GM12878 (cell line): ENCODE results near the gene TMEM184C. TPM values are rescaled to one million over a fixed set of nuclear protein-coding genes. Genes with fewer than 3 reads are reported as not detected.

Source experiments
- CBX5 ChIP-seq: sonication (generic); IDR thresholded peaks from 2 replicates; pipeline ENCODE4 v1.6.1; 2016; ENCODE audit warnings: low read depth, moderate library complexity, mild to moderate bottlenecking, inconsistent platforms
- NFIC ChIP-seq: IDR thresholded peaks from 2 replicates; pipeline ENCODE4 v1.6.1; 2012; ENCODE audit warnings: low read depth, mild to moderate bottlenecking, inconsistent platforms, low read length, moderate library complexity
- SREBF1 ChIP-seq: IDR thresholded peaks from 2 replicates; pipeline ENCODE4 v1.6.1; 2012; ENCODE audit warnings: mild to moderate bottlenecking, low read length
- SREBF2 ChIP-seq: IDR thresholded peaks from 2 replicates; pipeline ENCODE4 v1.6.1; 2012; ENCODE audit warnings: mild to moderate bottlenecking, low read length
- TCF3 ChIP-seq: IDR thresholded peaks from 2 replicates; pipeline ENCODE4 v1.6.1; 2012; ENCODE audit warnings: low read depth, mild to moderate bottlenecking, low read length, borderline replicate concordance; ENCODE audit not compliant: insufficient read depth
- polyA plus RNA-seq, 11 experiments: library from polyadenylated mRNA; depleted of rRNA in 4 of 11; unstranded in 6 of 11; stranded (reverse) in 5 of 11; fragments of >200 nt; fragmentation: Nextera tagmentation in 4 of 11; fragmentation: Illumina TruSeq in 1 of 11; extraction: Ambion mirVana in 4 of 11; extraction: Trizol in 1 of 11; gene quantifications; 1 replicate in 1 of 11; 2 replicates in 10 of 11; pipeline versions ENCODE4 v1.2.1 to v1.2.3, GENCODE V29; 2011 to 2016; ENCODE audit warnings: inconsistent platforms in 2 of 11, missing spikeins in 2 of 11, low read depth in 1 of 11
- total RNA-seq, 4 experiments: library from RNA; depleted of rRNA in 3 of 4; stranded (reverse); fragments of >200 nt in 3 of 4; fragmentation: Illumina TruSeq in 1 of 4; extraction: Trizol in 1 of 4; gene quantifications; 2 replicates each; pipeline versions ENCODE4 v1.2.1 to v1.2.3, GENCODE V29; 2013 to 2021
- TF ChIP-seq, protein P1 (sequence below): fragments of 150-350 bp; IDR thresholded peaks from 2 replicates; pipeline ENCODE4 v1.6.1; 2016; ENCODE audit warnings: low read depth, low read length
- TF ChIP-seq, protein P2 (sequence below): fragments of 450-650 bp; IDR thresholded peaks from 2 replicates; pipeline ENCODE4 v1.6.1; 2014; ENCODE audit warnings: mild to moderate bottlenecking
- TF ChIP-seq, protein P3 (sequence below): fragments of 450-650 bp; IDR thresholded peaks from 2 replicates; pipeline ENCODE4 v1.6.1; 2017; ENCODE audit warnings: antibody characterized with exemption, mild to moderate bottlenecking, moderate library complexity

The TMEM184C gene
- total and polyA plus RNA-seq, 10 of the 15 experiments (the other 5 are each of a cell fraction or from before 2014, with no cell fraction given) = 3.4 to 22.6 (median 18.2) TPM

DNA sequence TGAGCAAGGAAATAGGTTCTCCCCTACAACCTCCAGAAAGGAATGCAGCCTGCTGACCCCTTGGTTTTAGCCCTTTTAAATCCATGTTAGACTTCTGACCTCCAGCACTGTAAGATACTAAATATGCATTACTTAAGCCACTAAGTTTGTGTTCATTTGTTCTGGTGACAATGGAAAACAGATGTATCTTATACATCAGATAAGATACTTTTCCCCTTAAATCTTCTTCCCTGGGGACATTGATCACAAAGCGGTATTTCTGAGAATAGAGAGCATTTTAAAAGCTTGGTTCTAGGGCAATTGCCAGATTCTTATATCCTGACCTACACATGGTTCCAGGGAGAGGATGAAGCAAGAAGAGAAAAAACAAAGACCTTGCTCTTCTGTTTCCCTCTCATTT is 6.5 kb upstream of the TMEM184C start (continued):
- TF ChIP-seq, protein P1, sequence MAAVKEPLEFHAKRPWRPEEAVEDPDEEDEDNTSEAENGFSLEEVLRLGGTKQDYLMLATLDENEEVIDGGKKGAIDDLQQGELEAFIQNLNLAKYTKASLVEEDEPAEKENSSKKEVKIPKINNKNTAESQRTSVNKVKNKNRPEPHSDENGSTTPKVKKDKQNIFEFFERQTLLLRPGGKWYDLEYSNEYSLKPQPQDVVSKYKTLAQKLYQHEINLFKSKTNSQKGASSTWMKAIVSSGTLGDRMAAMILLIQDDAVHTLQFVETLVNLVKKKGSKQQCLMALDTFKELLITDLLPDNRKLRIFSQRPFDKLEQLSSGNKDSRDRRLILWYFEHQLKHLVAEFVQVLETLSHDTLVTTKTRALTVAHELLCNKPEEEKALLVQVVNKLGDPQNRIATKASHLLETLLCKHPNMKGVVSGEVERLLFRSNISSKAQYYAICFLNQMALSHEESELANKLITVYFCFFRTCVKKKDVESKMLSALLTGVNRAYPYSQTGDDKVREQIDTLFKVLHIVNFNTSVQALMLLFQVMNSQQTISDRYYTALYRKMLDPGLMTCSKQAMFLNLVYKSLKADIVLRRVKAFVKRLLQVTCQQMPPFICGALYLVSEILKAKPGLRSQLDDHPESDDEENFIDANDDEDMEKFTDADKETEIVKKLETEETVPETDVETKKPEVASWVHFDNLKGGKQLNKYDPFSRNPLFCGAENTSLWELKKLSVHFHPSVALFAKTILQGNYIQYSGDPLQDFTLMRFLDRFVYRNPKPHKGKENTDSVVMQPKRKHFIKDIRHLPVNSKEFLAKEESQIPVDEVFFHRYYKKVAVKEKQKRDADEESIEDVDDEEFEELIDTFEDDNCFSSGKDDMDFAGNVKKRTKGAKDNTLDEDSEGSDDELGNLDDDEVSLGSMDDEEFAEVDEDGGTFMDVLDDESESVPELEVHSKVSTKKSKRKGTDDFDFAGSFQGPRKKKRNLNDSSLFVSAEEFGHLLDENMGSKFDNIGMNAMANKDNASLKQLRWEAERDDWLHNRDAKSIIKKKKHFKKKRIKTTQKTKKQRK = no peak
- no peak for TF ChIP-seq NFIC
- TF ChIP-seq, protein P2, sequence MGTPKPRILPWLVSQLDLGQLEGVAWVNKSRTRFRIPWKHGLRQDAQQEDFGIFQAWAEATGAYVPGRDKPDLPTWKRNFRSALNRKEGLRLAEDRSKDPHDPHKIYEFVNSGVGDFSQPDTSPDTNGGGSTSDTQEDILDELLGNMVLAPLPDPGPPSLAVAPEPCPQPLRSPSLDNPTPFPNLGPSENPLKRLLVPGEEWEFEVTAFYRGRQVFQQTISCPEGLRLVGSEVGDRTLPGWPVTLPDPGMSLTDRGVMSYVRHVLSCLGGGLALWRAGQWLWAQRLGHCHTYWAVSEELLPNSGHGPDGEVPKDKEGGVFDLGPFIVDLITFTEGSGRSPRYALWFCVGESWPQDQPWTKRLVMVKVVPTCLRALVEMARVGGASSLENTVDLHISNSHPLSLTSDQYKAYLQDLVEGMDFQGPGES = no peak
- no peak for TF ChIP-seq SREBF2
- no peak for TF ChIP-seq SREBF1
- TF ChIP-seq CBX5 = no peak
- TF ChIP-seq, protein P3, sequence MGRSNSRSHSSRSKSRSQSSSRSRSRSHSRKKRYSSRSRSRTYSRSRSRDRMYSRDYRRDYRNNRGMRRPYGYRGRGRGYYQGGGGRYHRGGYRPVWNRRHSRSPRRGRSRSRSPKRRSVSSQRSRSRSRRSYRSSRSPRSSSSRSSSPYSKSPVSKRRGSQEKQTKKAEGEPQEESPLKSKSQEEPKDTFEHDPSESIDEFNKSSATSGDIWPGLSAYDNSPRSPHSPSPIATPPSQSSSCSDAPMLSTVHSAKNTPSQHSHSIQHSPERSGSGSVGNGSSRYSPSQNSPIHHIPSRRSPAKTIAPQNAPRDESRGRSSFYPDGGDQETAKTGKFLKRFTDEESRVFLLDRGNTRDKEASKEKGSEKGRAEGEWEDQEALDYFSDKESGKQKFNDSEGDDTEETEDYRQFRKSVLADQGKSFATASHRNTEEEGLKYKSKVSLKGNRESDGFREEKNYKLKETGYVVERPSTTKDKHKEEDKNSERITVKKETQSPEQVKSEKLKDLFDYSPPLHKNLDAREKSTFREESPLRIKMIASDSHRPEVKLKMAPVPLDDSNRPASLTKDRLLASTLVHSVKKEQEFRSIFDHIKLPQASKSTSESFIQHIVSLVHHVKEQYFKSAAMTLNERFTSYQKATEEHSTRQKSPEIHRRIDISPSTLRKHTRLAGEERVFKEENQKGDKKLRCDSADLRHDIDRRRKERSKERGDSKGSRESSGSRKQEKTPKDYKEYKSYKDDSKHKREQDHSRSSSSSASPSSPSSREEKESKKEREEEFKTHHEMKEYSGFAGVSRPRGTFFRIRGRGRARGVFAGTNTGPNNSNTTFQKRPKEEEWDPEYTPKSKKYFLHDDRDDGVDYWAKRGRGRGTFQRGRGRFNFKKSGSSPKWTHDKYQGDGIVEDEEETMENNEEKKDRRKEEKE = no peak
- no peak for TF ChIP-seq TCF3
- TF ChIP-seq, all 136 proteins: peak for 0
